BJ (cell line): ENCODE results near the gene GRIK3. TPM values are rescaled to one million over a fixed set of nuclear protein-coding genes. Genes with fewer than 3 reads are reported as not detected.

ENCODE experiments used
- CTCF ChIA-PET: fragments of 350-600 bp; formaldehyde crosslinking; extraction: SDS; loops from one replicate; lab custom pipeline; 2021; ENCODE audit warnings: antibody characterized with exemption, inconsistent platforms; lab: Yijun Ruan, JAX
- POLR2A ChIA-PET: fragments of 300-600 bp; sonication (Branson Sonifier 250); formaldehyde crosslinking; extraction: SDS; loops from one replicate; lab custom pipeline; 2021; ENCODE audit warnings: antibody characterized with exemption; lab: Charles Lee
- DNase-seq: peaks from one replicate; pipeline ENCODE4 v3.0.0-alpha.2; 2011; ENCODE audit warnings: low read depth
- H3K27me3 ChIP-seq: 2 replicates; pipeline ENCODE4 v1.6.0; 2011; ENCODE audit warnings: low read length; ENCODE audit not compliant: control insufficient read depth, insufficient read depth
- H3K36me3 ChIP-seq: 2 replicates; pipeline ENCODE4 v1.5.1; 2011; ENCODE audit warnings: low read length; ENCODE audit not compliant: control insufficient read depth, insufficient read depth
- H3K4me3 ChIP-seq: 2 replicates; pipeline ENCODE4 v1.5.1; 2011; ENCODE audit warnings: low read depth, mild to moderate bottlenecking, control low read depth, low read length
- CTCF ChIP-seq: IDR thresholded peaks from 2 replicates; pipeline ENCODE4 v1.5.1; 2011; ENCODE audit warnings: low read depth, mild to moderate bottlenecking, control low read depth, inconsistent platforms, low read length, moderate library complexity; ENCODE audit not compliant: insufficient read depth
- polyA plus RNA-seq: library from polyadenylated mRNA; depleted of rRNA; stranded (reverse); fragments of >200 nt; gene quantifications from 2 replicates; pipeline ENCODE4 v1.2.3, GENCODE V29; 2011

The GRIK3 gene
- polyA plus RNA-seq, 1 experiment, result not detected

- Histone ChIP-seq H3K4me3 (no peak overlapping the region), H3K27me3 (no peaks in the 10 kb centered on the region), H3K36me3 (no peaks in the 10 kb centered on the region)
- ChIA-PET CTCF (interaction anchor here (0.6 kb wide), 1 partner anchor 56 kb away, joined by 3 read pairs; no protein-coding TSS in a partner anchor), POLR2A (no interaction called here)
- TF ChIP-seq CTCF, result no peak
- no peak for DNase-seq
These were observed 250.8 kb downstream of the GRIK3 start for GRCh38 chr1:36783475-36783874.

GRCh38 chr1:36782785-36783184 is 251.5 kb downstream of the GRIK3 start:
- no peak for DNase-seq
- no peak for TF ChIP-seq CTCF
- H3K36me3 ChIP-seq, result no peaks in the 10 kb centered on the region
- H3K27me3 ChIP-seq, result no peaks in the 10 kb centered on the region
- CTCF ChIA-PET, result no interaction called here
- POLR2A ChIA-PET, result no interaction called here
- no peak overlapping the region for H3K4me3 ChIP-seq

GRCh38 chr1:36782085-36782484 is 252.2 kb downstream of the GRIK3 start:
- ChIA-PET CTCF (no interaction called here), POLR2A (no interaction called here)

GRCh38 chr1:36781098-36781497 is 253.2 kb downstream of the GRIK3 start:
- CTCF ChIA-PET, result no interaction called here

More at GRCh38 chr1:36782085-36782484, 252.2 kb downstream of the GRIK3 start:
- no peak for TF ChIP-seq CTCF
- no peak for DNase-seq
- Histone ChIP-seq H3K4me3 (no peak overlapping the region), H3K27me3 (0 out of 2 replicates have a peak, but pooled peaks cover under 1% of the 10 kb centered on the region), H3K36me3 (no peaks in the 10 kb centered on the region)

GRCh38 chr1:36778740-36779139 is 255.6 kb downstream of the GRIK3 start:
- DNase-seq, result no peak
- 0 out of 2 replicates have a peak, but pooled peaks cover 1% of the 10 kb centered on the region for H3K27me3 ChIP-seq
- ChIA-PET CTCF (no interaction called here), POLR2A (no interaction called here)
- H3K36me3 ChIP-seq, result no peaks in the 10 kb centered on the region
- H3K4me3 ChIP-seq, result no peak overlapping the region
- TF ChIP-seq CTCF, result no peak

More at GRCh38 chr1:36781098-36781497, 253.2 kb downstream of the GRIK3 start:
- Histone ChIP-seq H3K36me3 (no peaks in the 10 kb centered on the region), H3K4me3 (no peak overlapping the region), H3K27me3 (0 out of 2 replicates have a peak, but pooled peaks cover 1% of the 10 kb centered on the region)
- DNase-seq, result no peak
- POLR2A ChIA-PET, result no interaction called here
- TF ChIP-seq CTCF, result no peak
